DOHH2 (cell line): ENCODE data around the gene PHKA2.
"Not testable (repeated sequence)": the region's sequence is repeated elsewhere in the genome, so short reads cannot be mapped to it uniquely, and the experiment has no call there.

ENCODE experiments used
- H3F3A ChIP-seq: fragments of 200-600 bp; sonication (generic), shearing (Covaris generic); 2 replicates; pipeline ENCODE4 v1.6.0; 2016; ENCODE audit warnings: antibody characterized with exemption, mild to moderate bottlenecking; ENCODE audit not compliant: control insufficient read depth, insufficient read depth
- H3K27ac ChIP-seq: fragments of 200-600 bp; sonication (generic); 2 replicates; pipeline ENCODE4 v1.5.1; 2014; ENCODE audit warnings: low read depth, mild to moderate bottlenecking, low read length, moderate library complexity
- H3K27me3 ChIP-seq: fragments of 200-600 bp; sonication (generic); 2 replicates; pipeline ENCODE4 v1.6.1; 2014; ENCODE audit warnings: mild to moderate bottlenecking, low read length, mixed read lengths; ENCODE audit not compliant: control insufficient read depth
- H3K36me3 ChIP-seq: fragments of 200-600 bp; sonication (generic); 2 replicates; pipeline ENCODE4 v1.6.1; 2014; ENCODE audit warnings: mild to moderate bottlenecking, low read length, moderate library complexity, mixed read lengths; ENCODE audit not compliant: control insufficient read depth
- H3K4me1 ChIP-seq: fragments of 200-600 bp; sonication (generic); 2 replicates; pipeline ENCODE4 v1.6.1; 2014; ENCODE audit warnings: mild to moderate bottlenecking, low read length, mixed read lengths; ENCODE audit not compliant: control insufficient read depth
- H3K4me2 ChIP-seq: fragments of 200-600 bp; sonication (generic); 2 replicates; pipeline ENCODE4 v1.6.0; 2014; ENCODE audit warnings: mild to moderate bottlenecking, low read length, moderate library complexity
- H3K4me3 ChIP-seq: fragments of 200-600 bp; sonication (generic); 2 replicates; pipeline ENCODE4 v1.5.1; 2014; ENCODE audit warnings: mild to moderate bottlenecking, low read length, mixed read lengths
- H3K79me2 ChIP-seq: fragments of 200-600 bp; sonication (generic); 2 replicates; pipeline ENCODE4 v1.6.1; 2014; ENCODE audit warnings: mild to moderate bottlenecking, low read length, mixed read lengths; ENCODE audit not compliant: control insufficient read depth
- H3K9me2 ChIP-seq: fragments of 200-600 bp; sonication (generic); replicated peaks from 2 replicates; pipeline ENCODE4 v1.6.1; 2014; ENCODE audit warnings: mild to moderate bottlenecking, low read length, mixed read lengths; ENCODE audit not compliant: control insufficient read depth
- H3K9me3 ChIP-seq: fragments of 200-600 bp; sonication (generic); 2 replicates; pipeline ENCODE4 v1.6.1; 2014; ENCODE audit warnings: antibody characterized with exemption, low read length, mixed read lengths; ENCODE audit not compliant: control insufficient read depth, insufficient read depth
- H4K20me1 ChIP-seq: fragments of 200-600 bp; sonication (generic); 2 replicates; pipeline ENCODE4 v1.6.0; 2014; ENCODE audit warnings: low read depth, mild to moderate bottlenecking, antibody characterized with exemption, low read length, moderate library complexity; ENCODE audit not compliant: control insufficient read depth, insufficient read depth
- CTCF ChIP-seq: fragments of 200-600 bp; sonication (generic); IDR thresholded peaks from one replicate; pipeline ENCODE4 v1.5.1; 2014; ENCODE audit warnings: antibody characterized with exemption, mild to moderate bottlenecking, low read depth, low read length; ENCODE audit not compliant: poor library complexity, severe bottlenecking
- EZH2phosphoT487 ChIP-seq: fragments of 200-600 bp; sonication (generic); IDR thresholded peaks from 2 replicates; pipeline ENCODE4 v1.6.1; 2017; ENCODE audit warnings: borderline replicate concordance, mild to moderate bottlenecking, antibody characterized with exemption, low read length, moderate library complexity, mixed read lengths

The PHKA2 gene

GRCh38 chrX:18861511-18861910 lies 122.4 kb downstream of the PHKA2 start:
- no peak overlapping the region for H3K27ac ChIP-seq
- no peaks in the 10 kb centered on the region for H3K9me3 ChIP-seq
- H3K27me3 ChIP-seq = no peaks in the 10 kb centered on the region
- H4K20me1 ChIP-seq = no peaks in the 10 kb centered on the region
- H3K4me1 ChIP-seq = no peaks in the 10 kb centered on the region
- no peaks in the 10 kb centered on the region for H3K79me2 ChIP-seq
- no peaks in the 10 kb centered on the region for H3F3A ChIP-seq
- no peaks in the 10 kb centered on the region for H3K36me3 ChIP-seq
- TF ChIP-seq EZH2phosphoT487 = no peak
- no peak for TF ChIP-seq CTCF
- H3K9me2 ChIP-seq = no peaks in the 10 kb centered on the region
- no peak overlapping the region for H3K4me2 ChIP-seq
- no peak overlapping the region for H3K4me3 ChIP-seq

- no peaks in the 10 kb centered on the region for H3K36me3 ChIP-seq
- TF ChIP-seq EZH2phosphoT487 = no peak
- no peak for TF ChIP-seq CTCF
- no peaks in the 10 kb centered on the region for H3K79me2 ChIP-seq
- H4K20me1 ChIP-seq = no peaks in the 10 kb centered on the region
- no peak overlapping the region for H3K27ac ChIP-seq
- no peaks in the 10 kb centered on the region for H3K9me3 ChIP-seq
- no peaks in the 10 kb centered on the region for H3K4me1 ChIP-seq
- no peak overlapping the region for H3K4me3 ChIP-seq
- no peak overlapping the region for H3K4me2 ChIP-seq
- H3K9me2 ChIP-seq = no peaks in the 10 kb centered on the region
- H3K27me3 ChIP-seq = no peaks in the 10 kb centered on the region
- no peaks in the 10 kb centered on the region for H3F3A ChIP-seq
Observed at GRCh38 chrX:18856645-18856997, 127.3 kb downstream of the PHKA2 start.

GRCh38 chrX:18855919-18856644 lies 127.8 kb downstream of the PHKA2 start:
- no peaks in the 10 kb centered on the region for H3K9me3 ChIP-seq
- no peak for TF ChIP-seq EZH2phosphoT487
- no peak for TF ChIP-seq CTCF
- no peak overlapping the region for H3K4me2 ChIP-seq
- H3K79me2 ChIP-seq = no peaks in the 10 kb centered on the region
- no peaks in the 10 kb centered on the region for H3K27me3 ChIP-seq
- H3K27ac ChIP-seq = no peak overlapping the region
- no peaks in the 10 kb centered on the region for H3F3A ChIP-seq
- H3K9me2 ChIP-seq = no peaks in the 10 kb centered on the region
- H4K20me1 ChIP-seq = no peaks in the 10 kb centered on the region
- no peaks in the 10 kb centered on the region for H3K4me1 ChIP-seq
- H3K36me3 ChIP-seq = no peaks in the 10 kb centered on the region
- H3K4me3 ChIP-seq = no peak overlapping the region

GRCh38 chrX:18847901-18848300 lies 136.0 kb downstream of the PHKA2 start:
- H3F3A ChIP-seq, H3K4me1 ChIP-seq, H3K79me2 ChIP-seq, H3K27me3 ChIP-seq, H4K20me1 ChIP-seq, H3K9me2 ChIP-seq, H3K36me3 ChIP-seq, H3K27ac ChIP-seq, H3K9me3 ChIP-seq, H3K4me2 ChIP-seq, H3K4me3 ChIP-seq: not testable (repeated sequence)
